Sigmoid colon (tissue), 7 donors: ENCODE results near the gene SGCD. TPM values are rescaled to one million over a fixed set of nuclear protein-coding genes. Genes with fewer than 3 reads are reported as not detected.
A peak's percentile ranks its signal among the peaks of the same experiment; 100 is the strongest.

Experiments used
- DNase-seq: peaks from one replicate; pipeline ENCODE4 v3.0.0-alpha.2; 2019
- H3K27ac ChIP-seq, 4 donors: fragments of 200-600 bp; sonication (generic); one replicate each; pipeline ENCODE4 v1.5.1; 2016 to 2019; ENCODE audit warnings: mild to moderate bottlenecking in 1 of 4
- H3K27me3 ChIP-seq, 3 donors: fragments of 200-600 bp; sonication (generic); one replicate each; pipeline ENCODE4 v1.5.1; 2019; ENCODE audit warnings: mild to moderate bottlenecking in 1 of 3
- H3K36me3 ChIP-seq, 4 donors: fragments of 200-600 bp; sonication (generic); one replicate each; pipeline ENCODE4 v1.5.1; 2016 to 2019
- H3K4me1 ChIP-seq, 4 donors: fragments of 200-600 bp; sonication (generic); one replicate each; pipeline ENCODE4 v1.5.1; 2017 to 2019
- H3K4me3 ChIP-seq, 4 donors: fragments of 200-600 bp; sonication (generic); one replicate each; pipeline ENCODE4 v1.5.1; 2017 to 2019; ENCODE audit warnings: mild to moderate bottlenecking in 2 of 4, moderate library complexity in 1 of 4
- H3K9me3 ChIP-seq, 4 donors: fragments of 200-600 bp in 3 of 4; sonication (generic) in 3 of 4; one replicate each; pipeline versions ENCODE4 v1.5.1 to v1.6.1; 2013 to 2019
- CTCF ChIP-seq, 4 experiments: fragments of 450-650 bp in 3 of 4; fragments of 200-600 bp in 1 of 4; IDR thresholded peaks; one replicate each; pipeline ENCODE4 v1.5.1; 2016 to 2019; ENCODE audit warnings: antibody characterized with exemption in 4 of 4, mild to moderate bottlenecking in 3 of 4, moderate library complexity in 2 of 4
- EP300 ChIP-seq, 4 donors: sonication (generic); formaldehyde crosslinking; IDR thresholded peaks; one replicate each; pipeline ENCODE4 v1.6.1; 2017; ENCODE audit warnings: antibody characterized with exemption in 4 of 4
- POLR2A ChIP-seq, 2 donors: fragments of 450-650 bp; IDR thresholded peaks; one replicate each; pipeline ENCODE4 v1.6.1; 2016; ENCODE audit warnings: antibody characterized with exemption in 2 of 2, mild to moderate bottlenecking in 2 of 2, moderate library complexity in 2 of 2
- POLR2AphosphoS5 ChIP-seq, 4 donors: sonication (generic); formaldehyde crosslinking; IDR thresholded peaks; one replicate each; pipeline ENCODE4 v1.6.1; 2017; ENCODE audit warnings: antibody characterized with exemption in 4 of 4
- WGBS, 2 donors: extraction: QIAGEN DNeasy Blood & Tissue Kit; methylation state at CpG; one replicate each; pipeline ENCODE4 v1.1.7; 2013; 5-methylcytosine and 5-hydroxymethylcytosine counted together
- intact Hi-C: fragments of 100-400 bp; cut with DNase I; formaldehyde crosslinking; loops from one replicate; pipeline ENCODE4 v1.15.1; 2023
- polyA plus RNA-seq, 3 donors: library from polyadenylated mRNA; stranded (reverse); fragments of 200-250 nt; gene quantifications; one replicate each; pipeline ENCODE4 v1.2.3, GENCODE V29; 2013
- total RNA-seq, 4 donors: library from RNA; depleted of rRNA; stranded (reverse); fragments of >200 nt; gene quantifications; one replicate each; pipeline ENCODE4 v1.1.0, GENCODE V29; 2016
- donor health status: healthy with polysubstance abuse.
- donor health status: Bipolar disorder and iron deficiency.
- donor health status: healthy.

The SGCD gene
- total and polyA plus RNA-seq, 7 donors, result under 0.01 to 34.3 (median 8.2) TPM

DNA sequence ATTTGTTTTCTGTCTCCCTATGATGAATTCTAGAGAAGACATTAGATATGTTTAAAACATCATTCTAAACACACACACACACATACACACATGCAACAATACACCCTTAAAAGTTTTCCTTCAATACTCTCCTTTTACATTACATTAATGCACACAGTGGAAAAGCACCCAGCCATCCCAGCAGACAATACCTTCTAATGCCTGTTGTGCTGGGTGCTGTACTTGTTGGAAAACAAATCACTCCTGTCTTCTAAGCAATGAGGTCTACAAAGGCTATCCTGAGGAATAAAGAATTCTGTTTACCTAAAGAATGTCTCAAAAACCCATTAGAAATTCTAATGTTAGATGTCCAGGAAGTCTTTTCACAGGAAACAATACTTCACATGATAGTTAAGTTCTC lies 264.0 kb downstream of the SGCD start:
- Histone ChIP-seq H3K27ac (peak overlapping the region in 1 of 4 donors; percentile 51), H3K4me1 (peaks cover 0 to 47% (median 38%) of the 10 kb centered on the region in 4 donors)
- no peak for DNase-seq

DNA sequence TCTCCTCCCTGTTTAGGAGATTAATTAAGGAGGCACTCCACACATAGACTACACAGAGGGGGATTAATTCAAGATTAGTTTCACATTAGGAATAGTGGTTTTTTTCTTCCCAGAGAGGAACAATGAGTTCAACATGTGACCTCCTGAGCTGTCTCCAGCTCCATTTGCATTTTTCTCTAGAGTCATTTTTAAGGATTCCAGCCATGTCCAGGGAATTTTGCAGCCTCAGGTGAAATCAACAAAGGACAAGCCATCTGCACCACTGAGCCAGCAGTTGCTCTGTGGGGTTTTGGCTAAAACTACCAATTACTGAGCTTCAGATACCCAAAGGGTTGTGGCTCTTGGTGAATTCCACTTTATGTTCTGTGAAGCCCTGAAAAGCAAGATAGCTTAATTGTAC lies 264.7 kb downstream of the SGCD start:
- no peaks in the 10 kb centered on the region for H3K27me3 ChIP-seq
- no peak for DNase-seq
- H3K4me3 ChIP-seq, result no peak overlapping the region
- H3K4me1 ChIP-seq, result peaks cover 0 to 44% (median 38%) of the 10 kb centered on the region in 4 donors
- intact Hi-C loops, result loop anchor here (10.0 kb wide), 2 partner anchors 197 to 267 kb away; partner anchors contain the start of gene SGCD
- H3K27ac ChIP-seq, result no peak overlapping the region
- H3K9me3 ChIP-seq, result no peaks in the 10 kb centered on the region
- no peak for TF ChIP-seq POLR2A (IDR thresholded peaks at IDR 0.05)
- no peak for TF ChIP-seq CTCF (IDR thresholded peaks at IDR 0.05)
- no peak for TF ChIP-seq POLR2AphosphoS5 (IDR thresholded peaks at IDR 0.05)
- TF ChIP-seq EP300 (IDR thresholded peaks at IDR 0.05), result no peak
- H3K36me3 ChIP-seq, result no peaks in the 10 kb centered on the region

More for the DNA sequence above, 264.0 kb downstream of the SGCD start:
- H3K36me3 ChIP-seq, result no peaks in the 10 kb centered on the region
- H3K4me3 ChIP-seq, result no peak overlapping the region
- no peaks in the 10 kb centered on the region for H3K9me3 ChIP-seq
- TF ChIP-seq POLR2A (IDR thresholded peaks at IDR 0.05) (no peak), EP300 (IDR thresholded peaks at IDR 0.05) (no peak), CTCF (IDR thresholded peaks at IDR 0.05) (no peak), POLR2AphosphoS5 (IDR thresholded peaks at IDR 0.05) (no peak)
- no peaks in the 10 kb centered on the region for H3K27me3 ChIP-seq
- intact Hi-C loops, result loop anchor here (10.0 kb wide), 2 partner anchors 196 to 266 kb away; partner anchors contain the start of gene SGCD

DNA sequence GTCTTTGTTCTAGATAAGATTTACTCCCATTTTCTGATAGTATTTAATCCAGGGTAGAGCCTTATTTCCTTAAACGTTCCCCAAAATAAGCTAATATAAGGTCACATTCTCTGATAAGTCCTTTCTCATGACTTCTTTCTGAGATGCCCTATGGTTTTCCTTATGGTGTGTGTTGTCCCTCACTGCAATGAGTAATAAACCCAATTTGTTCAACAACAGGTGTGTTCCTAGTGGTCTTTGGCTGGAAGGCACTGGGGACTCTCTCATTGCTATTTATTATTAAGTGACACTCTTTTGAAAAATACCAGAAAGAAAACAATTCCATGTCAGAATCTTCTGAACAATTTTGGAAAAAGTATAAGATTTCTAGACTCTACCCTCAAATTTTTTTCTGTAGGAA lies 266.6 kb downstream of the SGCD start:
- intact Hi-C loops, result loop anchor here (10.0 kb wide), 2 partner anchors 199 to 269 kb away; partner anchors contain the start of gene SGCD
- WGBS, 2 donors, result 69 to 84% methylated on average over 1 of the region's 1 CpG

DNA sequence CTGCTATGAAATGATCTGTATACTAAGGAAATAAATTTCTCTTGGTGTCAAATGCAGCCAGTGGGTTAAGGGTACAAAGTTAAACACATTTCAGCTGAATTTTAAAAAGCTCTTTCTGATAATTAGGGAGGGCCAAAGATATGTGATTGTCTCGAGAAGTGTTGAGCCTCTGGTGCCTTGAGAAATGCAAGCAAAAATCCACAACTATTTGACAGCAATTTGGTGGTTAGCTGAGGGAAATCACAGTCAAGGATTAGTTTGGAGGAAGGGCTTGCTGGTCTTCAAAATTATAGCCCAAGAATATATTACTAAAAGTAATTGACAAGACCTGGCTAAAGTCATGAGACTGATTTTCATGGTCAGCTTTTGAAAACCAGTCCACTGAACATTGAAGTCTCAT lies 267.4 kb downstream of the SGCD start:
- Histone ChIP-seq H3K4me1 (peaks cover 0 to 25% (median 22%) of the 10 kb centered on the region in 4 donors), H3K27me3 (no peaks in the 10 kb centered on the region), H3K4me3 (no peak overlapping the region), H3K36me3 (no peaks in the 10 kb centered on the region), H3K27ac (peak overlapping the region; percentile 64 to 86 (median 80)), H3K9me3 (no peaks in the 10 kb centered on the region)
- no peak for TF ChIP-seq CTCF (IDR thresholded peaks at IDR 0.05)
- no peak for TF ChIP-seq POLR2A (IDR thresholded peaks at IDR 0.05)
- no peak for TF ChIP-seq EP300 (IDR thresholded peaks at IDR 0.05)
- TF ChIP-seq POLR2AphosphoS5 (IDR thresholded peaks at IDR 0.05), result no peak
- WGBS, 2 donors, result 55 to 75% methylated on average over 1 of the region's 1 CpG
- intact Hi-C loops, result loop anchor here (10.0 kb wide), 2 partner anchors 200 to 270 kb away; partner anchors contain the start of gene SGCD
- no peak for DNase-seq

More for the DNA sequence above, 266.6 kb downstream of the SGCD start:
- Histone ChIP-seq H3K36me3 (no peaks in the 10 kb centered on the region), H3K4me1 (peaks cover 0 to 32% (median 25%) of the 10 kb centered on the region in 4 donors), H3K27me3 (no peaks in the 10 kb centered on the region), H3K27ac (peak overlapping the region in 1 of 4 donors; percentile 86), H3K4me3 (no peak overlapping the region), H3K9me3 (no peaks in the 10 kb centered on the region)
- TF ChIP-seq POLR2AphosphoS5 (IDR thresholded peaks at IDR 0.05) (no peak), CTCF (IDR thresholded peaks at IDR 0.05) (no peak), EP300 (IDR thresholded peaks at IDR 0.05) (no peak), POLR2A (IDR thresholded peaks at IDR 0.05) (no peak)
- no peak for DNase-seq
